Metanephros (tissue), 2 donors: Measurements from ENCODE around the gene COMMD1. TPM values are rescaled to one million over a fixed set of nuclear protein-coding genes. Genes with fewer than 3 reads are reported as not detected.

Experiments used
- small RNA-seq: library from RNA; depleted of rRNA; stranded (forward); fragments of <200 nt; gene quantifications from one replicate; pipeline ENCODE3, GENCODE V24; 2014; ENCODE audit warnings: low replicate concordance
- total RNA-seq: library from RNA; depleted of rRNA; stranded (reverse); fragments of >200 nt; gene quantifications from one replicate; pipeline ENCODE4 v1.2.3, GENCODE V29; 2014

Gene COMMD1
- total RNA-seq: 38.9 TPM

DNA sequence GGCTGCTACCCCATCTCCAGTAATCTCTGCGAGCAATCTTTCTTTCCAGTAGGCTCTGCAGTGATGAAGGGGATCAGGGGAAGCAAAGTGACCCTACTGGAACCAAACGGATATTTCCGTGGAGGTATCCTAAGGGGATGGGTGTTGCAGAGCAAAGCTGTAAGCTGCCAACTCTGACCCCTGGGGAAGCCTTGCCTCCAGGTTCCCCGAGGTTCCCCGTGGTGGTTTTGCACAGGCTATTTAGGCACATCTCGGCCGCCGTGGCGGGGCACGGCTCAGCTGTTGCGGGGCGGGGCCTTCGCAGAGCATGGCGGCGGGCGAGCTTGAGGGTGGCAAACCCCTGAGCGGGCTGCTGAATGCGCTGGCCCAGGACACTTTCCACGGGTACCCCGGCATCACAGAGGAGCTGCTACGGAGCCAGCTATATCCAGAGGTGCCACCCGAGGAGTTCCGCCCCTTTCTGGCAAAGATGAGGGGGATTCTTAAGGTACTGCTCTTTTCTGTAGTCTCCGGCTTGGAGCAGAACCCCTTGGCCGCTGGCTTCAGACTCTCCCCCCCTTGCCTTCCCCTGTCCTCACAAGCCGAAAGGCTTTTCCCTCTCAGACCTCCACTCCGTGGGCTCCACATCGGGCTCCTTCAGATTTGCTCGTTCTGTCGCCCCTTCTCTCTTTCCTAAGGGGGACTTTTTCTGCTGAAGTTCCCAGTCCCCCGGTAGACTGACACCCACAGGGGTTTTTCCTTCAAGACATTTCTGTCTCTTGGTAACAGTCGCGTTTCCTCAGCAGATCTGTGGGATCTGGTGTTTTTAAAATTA is at the start of gene COMMD1:
TSS of gene COMMD1 (plus strand) at position 303 of the 814 bp plus-strand sequence. CDS start at position 308, 5 bp downstream.

DNA sequence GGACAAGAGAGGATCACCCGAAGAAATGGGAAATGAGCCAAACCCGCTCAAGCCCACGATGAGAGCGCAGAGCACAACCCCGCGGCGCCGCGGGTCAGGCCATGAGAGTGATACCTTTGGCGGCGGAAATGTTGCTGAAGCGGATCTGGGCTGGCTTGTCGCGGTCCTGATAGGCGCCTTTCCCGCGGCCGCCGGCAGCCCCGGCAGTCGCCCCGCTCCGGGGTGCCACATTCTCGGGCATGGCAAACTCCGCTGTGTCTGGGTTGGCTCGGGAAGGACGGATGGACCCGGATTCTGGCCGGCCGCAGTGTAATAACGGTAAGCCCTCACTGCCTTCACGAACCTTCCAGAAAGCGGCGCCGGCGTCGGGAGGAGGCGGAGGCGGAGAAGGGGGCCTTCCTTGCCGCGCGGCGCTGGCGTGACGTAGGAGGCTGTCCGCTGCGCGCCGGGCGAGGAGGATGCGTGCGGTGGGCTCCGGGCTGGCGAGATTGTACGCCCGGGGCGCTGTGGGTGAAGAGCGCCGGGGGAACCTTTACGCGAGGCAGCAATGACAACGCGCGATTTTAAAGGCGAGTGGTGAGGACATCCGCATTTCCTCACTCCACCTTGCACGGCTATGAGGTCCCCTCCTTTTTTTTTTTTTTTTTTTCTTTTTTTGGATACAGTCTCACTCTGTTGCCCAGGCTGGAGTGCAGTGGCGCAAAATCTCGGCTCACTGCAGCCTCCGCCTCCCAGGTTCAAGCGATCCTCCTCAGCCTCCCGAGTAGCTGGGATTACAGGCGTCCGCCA is 17.0 kb upstream of the COMMD1 start, which contains the start of gene CCT4:
TSS of gene CCT4 (minus strand) at position 390 of the 789 bp plus-strand sequence. CDS start at position 241, 149 bp downstream.

Small RNA genes lying within 50 kb of the gene (small RNA-seq; reads per million reads assigned to genes)
- not detected for gene RF00019

Other genes starting within 250 kb of the COMMD1 start
- gene FAM161A, start 51.6 kb upstream of the COMMD1 start, total RNA-seq: 6.9 TPM
- 150 TPM for gene CCT4, start 17.0 kb upstream of the COMMD1 start, total RNA-seq